GM18909 (cell line): ENCODE data around the gene ARL5B.

ENCODE experiments used
- ATAC-seq: cut with Tn5 transposase; IDR thresholded peaks from one replicate; pipeline ENCODE4 v1.9.1; 2021; ENCODE audit warnings: mild to moderate bottlenecking; ENCODE audit not compliant: unreplicated experiment, poor library complexity

The ARL5B gene

DNA sequence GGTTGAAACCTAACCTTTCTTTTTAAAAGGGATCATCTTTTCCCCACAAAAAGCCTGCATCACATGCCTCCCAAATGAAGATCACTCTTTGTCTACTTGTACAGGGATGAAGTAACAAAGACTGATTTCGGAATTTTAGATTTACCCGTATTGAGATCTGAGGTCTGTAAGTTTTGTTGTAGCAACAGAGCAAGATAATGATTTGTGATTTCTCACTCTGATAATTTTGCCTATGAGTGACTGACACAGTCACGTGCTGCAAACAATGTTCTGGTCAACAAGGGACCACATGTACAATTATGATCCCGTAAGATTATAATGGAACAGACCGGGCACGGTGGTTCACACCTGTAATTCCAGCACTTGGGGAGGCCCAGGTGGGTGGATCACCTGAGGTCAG, 31.3 kb downstream of the ARL5B start:
- ATAC-seq = no peak

DNA sequence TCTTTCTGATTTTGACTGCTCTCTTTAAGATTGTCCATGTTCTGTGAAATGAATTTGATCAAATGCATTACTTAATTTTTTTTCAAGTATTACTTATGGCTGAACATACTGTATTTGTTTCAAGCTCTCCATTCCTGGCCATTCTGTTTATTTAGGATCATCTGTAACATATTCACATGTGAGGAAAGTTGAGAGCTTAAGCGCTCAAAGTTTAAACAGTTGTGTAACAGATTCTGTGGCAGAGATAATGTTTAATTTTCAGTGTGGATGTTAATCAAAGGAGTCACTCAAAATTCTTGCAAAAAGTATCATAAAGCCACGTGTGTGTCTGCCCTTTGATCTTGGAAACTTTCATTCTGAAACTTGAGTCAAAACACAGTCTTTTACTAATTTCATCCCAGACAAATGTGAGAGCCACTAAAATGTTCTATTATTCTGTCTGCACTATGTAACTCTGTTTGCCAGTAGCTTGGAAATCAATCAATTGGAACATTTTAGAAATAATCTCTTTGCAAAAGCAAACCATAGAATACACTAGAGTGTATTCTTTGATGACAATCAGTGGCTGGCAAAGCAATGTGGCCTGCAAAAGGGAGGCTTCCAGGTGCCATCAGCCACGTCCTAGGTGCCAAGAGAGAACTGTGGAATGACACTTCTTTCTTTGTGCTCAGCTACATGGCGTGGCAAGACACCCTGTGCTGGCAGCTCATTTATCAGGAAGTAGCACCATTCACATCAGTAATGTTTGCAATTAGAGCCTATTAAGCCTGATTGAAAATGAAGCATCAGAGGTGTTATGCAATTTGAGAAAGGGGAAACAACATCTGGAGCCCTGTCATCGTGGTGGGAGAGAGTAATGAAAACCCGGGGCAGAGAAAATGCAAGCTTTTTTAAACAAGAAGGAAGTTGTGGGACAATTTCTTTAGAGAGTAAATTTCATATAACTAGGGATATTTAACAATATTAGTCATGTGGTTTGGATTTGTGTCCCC, 40.9 kb downstream of the ARL5B start:
- no peak for ATAC-seq

DNA sequence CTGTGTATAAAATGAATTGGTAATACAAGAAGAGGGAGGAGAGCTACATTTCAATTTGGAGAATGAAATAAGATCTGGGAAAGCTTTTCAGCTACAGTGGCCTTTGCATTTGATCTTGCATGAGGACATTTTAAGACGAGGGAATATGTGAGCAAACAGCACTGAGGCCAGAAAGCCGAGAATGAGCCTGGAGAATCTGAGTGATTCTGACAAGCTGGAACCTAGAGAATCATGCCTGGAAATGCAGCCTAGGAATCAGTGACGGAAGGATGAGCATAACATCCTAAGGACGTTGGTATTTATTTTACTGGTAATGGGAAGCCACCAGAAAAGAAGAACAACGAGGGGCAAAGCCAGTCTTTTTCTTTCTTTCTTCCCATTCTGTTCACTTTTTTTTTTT, 44.3 kb downstream of the ARL5B start:
- no peak for ATAC-seq

DNA sequence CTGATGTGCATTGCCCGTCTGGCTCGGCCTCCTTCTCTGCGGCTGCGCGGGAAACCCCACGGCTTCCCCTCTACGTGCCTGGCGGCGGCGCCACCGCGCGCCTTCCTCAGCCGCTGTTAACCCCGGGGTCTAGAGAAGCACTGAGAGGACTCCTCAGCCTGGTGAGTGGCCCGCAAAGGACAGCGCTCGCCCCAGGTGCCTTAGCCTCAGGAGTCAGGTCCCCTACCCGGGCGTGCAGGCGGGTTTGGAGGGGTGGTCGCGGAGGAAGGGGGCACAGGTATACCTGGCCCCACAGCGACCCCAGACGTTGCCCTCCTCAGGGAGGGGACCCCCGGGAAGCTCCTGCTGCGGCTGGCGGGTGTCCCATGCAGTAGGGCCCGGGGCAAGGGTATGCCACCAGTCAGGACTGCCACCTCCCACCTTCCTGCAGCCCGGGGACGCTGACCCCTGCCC, 51.0 kb downstream of the ARL5B start:
- no peak for ATAC-seq

DNA sequence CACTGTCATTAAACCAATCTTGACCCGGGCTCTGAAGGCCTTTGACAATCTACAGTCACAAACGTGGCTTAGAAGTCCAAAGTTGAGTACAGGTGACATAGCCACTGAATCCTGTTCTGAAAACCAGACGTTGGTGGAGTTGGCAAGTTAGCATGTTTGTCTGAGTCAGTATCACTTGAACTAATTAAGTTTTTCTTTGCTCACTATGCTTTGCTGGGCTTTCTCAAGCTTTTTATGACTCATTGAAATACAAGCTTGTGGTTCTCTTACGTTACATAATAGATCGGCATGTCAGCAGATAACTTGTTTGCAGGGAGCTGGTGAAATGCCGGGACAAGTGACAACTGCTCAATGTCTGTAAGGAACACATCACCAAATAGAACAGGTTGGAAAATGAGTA, 53.8 kb downstream of the ARL5B start:
- ATAC-seq = no peak

DNA sequence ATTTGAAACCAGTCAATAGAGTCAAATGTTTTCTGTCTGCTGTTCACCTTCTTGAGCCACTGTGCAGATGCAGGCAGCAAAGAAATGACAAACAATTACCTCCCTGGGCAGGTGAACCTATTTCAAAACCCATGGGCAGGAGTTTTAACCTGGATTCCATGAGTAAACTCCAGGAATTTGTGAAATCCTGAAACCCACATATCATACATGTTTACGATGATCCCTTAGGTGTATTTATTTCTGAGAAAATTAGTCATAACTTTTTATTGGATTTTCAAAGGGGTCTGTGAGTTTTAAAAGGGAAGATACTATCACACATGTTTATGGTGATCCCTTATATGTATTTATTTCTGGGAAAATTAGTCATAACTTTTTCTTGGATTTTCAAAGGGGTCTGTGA, 59.8 kb downstream of the ARL5B start:
- ATAC-seq = no peak

DNA sequence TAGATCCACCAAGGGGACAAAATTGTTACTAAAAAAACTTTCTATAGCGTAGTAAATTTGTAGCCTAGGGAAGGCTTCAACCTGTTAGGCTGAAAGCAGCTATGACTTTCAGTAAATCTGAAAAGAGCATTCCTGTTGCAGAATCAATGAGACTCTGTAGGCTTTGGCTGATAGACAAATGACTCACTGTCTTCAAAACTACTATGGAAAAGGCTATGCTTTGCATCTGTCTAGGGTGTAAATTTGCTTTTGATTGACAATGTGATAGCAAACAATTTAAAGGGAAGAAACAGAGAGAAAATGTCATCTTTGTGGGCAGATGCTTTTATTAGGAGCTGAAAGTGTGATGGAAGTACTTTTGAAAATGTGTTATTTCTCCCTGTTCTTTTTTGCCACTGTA, 60.6 kb downstream of the ARL5B start:
- no peak for ATAC-seq

DNA sequence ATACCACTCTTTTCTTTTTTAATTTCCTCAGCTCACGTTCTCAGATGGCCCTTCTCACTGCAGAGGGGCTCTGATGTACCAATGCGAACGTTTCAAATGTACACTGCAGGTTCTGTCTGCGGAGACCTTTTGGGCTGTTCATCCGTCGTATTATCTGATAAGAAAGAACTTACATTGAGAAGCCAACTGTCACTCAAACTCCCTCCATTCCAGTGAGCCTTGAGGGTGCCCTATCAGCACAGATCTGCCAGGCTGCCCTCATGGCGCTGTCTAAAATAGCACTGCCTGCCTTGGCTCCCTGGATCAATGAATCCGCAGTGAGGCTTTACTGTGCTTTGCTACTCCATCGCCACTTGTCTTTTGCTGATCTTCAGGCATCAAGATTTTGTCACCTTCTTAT, 61.8 kb downstream of the ARL5B start:
- ATAC-seq = no peak

DNA sequence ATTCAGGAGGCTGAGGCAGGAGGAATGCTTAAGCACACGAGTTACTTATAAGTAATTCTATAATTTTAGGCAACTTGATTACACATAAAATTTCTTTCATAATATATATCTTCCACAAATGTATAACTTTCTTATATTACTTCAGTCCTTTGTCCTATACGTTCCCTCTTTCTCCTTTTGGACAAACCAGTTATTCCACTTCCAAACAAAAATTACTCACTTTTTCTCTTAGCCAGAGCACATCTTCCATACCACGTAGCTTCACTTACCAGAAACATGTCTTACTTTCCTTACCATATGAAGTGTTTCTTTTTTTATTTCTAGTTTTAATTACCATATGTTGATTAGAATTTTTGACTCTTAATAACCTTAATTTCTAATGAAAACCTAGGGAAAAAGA, 64.6 kb downstream of the ARL5B start:
- ATAC-seq = no peak
